HG02981 (cell line): Measurements from ENCODE around the gene ELANE.
"Not testable (repeated sequence)": the region's sequence is repeated elsewhere in the genome, so short reads cannot be mapped to it uniquely, and the experiment has no call there.

Experiments
- ATAC-seq: cut with Tn5 transposase; IDR thresholded peaks from one replicate; pipeline ENCODE4 v1.9.1; 2021; ENCODE audit warnings: mild to moderate bottlenecking, moderate library complexity; ENCODE audit not compliant: unreplicated experiment

The ELANE gene

DNA sequence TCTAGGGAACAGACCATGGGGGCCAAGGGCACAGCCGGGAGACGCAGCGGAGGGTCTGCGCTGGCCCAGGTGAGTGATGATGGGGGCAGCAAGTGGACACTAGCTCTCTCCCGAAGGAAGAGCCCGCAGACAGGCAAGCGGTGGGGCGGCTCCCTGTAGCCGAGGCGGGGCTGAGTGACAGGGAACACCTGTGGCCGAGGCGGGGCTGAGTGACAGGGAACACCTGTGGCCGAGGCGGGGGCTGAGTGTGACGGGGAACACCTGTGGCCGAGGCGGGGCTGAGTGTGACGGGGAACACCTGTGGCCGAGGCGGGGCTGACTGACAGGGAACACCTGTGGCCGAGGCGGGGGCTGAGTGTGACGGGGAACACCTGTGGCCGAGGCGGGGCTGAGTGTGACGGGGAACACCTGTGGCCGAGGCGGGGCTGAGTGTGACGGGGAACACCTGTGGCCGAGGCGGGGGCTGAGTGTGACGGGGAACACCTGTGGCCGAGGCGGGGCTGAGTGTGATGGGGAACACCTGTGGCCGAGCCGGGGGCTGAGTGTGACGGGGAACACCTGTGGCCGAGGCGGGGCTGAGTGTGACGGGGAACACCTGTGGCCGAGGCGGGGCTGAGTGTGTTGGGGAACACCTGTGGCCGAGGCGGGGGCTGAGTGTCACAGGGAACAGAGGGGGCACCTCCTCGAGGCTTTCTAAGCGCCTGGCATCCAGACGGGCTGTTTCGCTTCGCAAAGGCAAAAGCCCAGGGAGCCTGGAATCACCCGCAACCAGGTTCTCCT is 39.5 kb downstream of the ELANE start:
- ATAC-seq = not testable (repeated sequence)

DNA sequence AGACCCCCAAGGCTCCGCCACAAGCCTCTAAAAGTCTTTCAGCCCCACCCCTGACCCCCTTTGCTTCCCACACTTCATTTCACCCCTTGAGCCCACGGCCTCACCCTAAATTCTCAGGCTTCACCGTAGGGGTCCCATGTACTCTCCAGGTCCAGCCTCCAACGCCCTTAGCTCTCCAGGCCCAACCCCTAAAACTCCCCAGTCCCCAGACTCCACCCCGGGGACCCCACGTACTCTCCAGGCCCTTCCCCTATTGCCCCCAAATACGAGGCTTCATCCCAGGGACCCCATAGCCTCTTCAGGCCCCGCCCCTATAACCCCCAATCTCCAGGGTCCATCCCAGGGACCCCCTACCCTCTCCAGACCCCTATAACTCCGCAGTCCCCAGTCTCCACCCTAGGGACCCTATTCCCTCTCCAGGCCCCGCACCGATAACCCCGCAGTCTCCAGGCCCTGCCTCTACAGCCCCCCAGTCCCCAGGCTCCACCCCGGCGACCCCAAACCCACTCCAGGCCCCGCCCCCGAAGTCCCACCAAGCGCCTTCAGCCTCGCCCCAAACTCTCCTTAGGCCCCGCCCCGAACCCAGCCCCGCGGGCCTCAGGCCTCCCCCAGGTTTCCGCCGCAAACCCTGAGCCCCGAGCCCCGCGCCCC is 40.3 kb downstream of the ELANE start:
- no peak for ATAC-seq

DNA sequence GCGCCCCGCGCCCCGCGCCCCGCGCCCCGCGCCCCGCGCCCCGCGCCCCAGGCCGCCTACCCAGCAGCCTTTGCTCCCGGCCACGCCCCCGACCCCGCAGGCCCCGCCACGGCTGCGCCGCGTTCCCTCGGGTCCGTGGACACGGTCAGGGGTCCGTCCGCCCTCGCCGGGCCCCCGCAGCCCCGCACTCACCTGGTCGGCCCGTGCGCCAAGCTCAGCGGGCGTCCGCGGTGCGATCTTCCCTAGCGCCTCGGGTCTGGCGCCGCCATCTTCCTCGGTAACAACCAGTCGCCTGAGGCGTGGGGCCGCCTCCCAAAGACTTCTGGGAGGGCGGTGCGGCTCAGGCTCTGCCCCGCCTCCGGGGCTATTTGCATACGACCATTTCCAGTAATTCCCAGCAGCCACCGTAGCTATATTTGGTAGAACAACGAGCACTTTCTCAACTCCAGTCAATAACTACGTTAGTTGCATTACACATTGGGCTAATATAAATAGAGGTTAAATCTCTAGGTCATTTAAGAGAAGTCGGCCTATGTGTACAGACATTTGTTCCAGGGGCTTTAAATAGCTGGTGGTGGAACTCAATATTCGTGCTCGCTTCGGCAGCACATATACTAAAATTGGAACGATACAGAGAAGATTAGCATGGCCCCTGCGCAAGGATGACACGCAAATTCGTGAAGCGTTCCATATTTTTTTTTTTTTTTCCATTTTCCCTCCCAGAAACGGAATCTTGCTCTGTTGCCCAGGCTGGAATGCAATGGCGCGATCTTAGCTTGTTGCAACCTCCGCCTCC is 41.0 kb downstream of the ELANE start, which contains the start of the genes MED16 and RNU6-9:
MED16 (minus strand) TSS at position 294 of the 796 bp plus-strand sequence. CDS start 2,056 bp downstream, outside the sequence.
RNU6-9 (plus strand) TSS at position 591 of the 796 bp plus-strand sequence.
- ATAC-seq = peak; percentile 81

DNA sequence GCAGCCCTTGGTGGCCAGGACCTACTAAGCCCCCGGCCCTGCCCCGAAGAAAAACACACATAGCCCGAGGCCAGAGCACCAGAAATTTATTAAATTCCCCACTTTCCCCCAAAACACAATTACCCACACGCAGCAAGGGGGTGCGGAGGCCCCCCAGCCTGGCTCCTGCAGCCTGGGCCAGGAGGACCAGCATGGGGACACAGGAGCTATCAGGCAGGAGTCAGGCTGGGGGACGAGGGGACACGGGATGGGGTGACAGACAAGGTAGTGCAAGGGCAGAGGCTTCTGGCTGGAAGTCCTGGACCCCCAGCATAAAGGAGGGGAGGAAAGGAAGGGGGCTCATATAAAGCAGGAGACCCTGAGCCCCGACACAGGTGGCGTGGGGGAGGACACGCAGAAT is 44.3 kb downstream of the ELANE start:
- no peak for ATAC-seq

DNA sequence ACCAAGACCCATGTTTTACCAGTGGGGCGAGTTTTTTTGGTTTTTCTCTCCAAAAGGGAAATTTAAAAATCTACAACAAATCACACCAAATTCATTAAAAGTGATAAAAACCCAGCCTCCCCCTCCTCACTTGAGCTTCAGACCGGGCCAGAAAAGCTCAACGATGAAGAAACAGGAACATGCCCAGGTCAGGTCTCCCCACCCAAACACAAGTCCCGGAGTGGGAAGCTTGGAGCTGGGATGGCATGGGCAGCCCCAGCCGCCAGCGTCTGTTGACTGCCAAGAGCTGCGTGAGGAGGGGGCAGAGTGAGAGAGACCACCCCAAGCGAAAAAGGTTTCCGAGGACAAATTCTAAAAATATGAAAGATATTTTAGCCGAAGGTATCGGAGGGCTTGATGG is 44.9 kb downstream of the ELANE start:
- ATAC-seq = no peak

DNA sequence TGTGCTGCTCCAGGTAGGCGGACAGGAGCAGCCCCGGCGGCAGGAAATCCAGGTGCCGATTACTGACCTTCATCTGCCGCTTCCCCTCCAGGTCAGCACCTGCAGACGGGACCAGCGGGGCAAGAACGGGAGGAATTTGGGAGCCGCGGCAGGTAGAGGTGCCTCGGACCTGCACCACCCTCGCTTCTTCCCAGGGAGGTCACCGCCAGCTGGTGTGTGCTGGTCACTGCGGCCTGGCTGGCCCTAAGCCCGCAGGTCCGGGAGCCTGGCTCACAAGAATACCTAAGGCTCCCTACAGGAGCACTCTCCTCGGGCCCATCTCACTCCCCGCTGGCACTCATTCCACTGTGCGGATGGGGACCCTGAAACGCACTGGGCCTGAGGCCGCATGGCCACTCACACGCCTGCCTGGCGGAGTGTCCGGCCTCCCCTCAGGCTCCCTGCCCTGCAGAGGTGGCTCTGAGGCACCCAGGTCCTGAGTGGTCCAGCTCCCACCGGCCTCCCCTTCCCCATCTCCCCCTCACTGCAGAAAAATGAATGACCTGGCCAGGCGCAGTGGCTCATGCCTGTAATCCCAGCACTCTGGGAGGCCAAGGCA is 45.4 kb downstream of the ELANE start:
- ATAC-seq = no peak

DNA sequence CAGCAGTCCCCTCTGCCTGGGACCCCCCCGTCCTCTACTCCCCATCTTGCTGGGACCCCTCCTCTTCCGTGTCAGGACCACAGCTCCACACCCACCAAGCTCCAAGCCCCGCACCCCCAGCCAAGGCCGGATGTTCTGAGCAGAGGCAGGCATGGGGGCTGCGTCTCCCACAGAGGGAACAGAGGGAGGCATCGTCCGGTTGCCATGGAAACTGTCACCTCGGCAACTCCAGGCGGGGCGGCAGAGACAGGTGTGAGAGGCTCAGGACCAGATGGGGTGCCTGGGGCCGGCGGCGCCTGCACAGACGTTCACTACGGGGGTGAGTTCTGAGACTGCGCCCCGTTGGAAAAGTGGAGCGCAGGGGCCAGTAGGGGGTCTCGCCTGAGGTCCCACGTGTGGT is 46.6 kb downstream of the ELANE start:
- ATAC-seq = no peak

DNA sequence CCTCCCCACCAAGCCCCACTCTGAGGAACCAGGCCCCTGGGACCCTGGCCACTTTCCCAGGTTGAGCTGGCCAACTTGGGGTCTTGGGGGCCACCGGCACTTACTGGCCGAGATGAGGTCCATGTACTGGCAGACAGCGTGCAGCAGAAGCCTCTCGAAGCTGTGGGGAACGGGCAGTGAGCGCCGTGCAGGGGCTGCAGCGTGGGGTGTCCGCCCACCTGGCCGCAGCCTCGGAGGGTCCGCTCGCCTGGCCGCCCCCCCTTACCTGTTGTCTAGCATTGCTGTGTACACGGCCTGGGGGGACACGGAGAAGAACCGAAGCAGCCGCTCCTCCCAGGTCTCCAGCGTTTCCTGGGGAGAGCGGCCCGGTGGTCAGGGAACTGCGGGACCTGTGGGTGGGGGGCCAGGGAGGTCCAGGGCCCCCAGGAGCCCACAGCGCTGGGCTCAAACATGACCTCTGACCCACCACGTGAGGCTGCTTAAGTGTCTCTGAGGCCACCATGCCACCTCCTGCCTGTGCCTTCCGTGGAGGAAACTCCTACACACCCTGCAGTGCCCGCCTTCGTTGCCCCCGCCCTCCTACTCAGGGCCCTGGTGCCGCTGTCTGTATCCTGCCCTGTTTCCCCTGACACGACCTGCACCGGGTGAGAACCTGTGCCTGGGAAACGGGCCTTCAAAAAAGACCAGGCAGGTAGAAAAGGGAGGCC is 47.4 kb downstream of the ELANE start:
- ATAC-seq = no peak

DNA sequence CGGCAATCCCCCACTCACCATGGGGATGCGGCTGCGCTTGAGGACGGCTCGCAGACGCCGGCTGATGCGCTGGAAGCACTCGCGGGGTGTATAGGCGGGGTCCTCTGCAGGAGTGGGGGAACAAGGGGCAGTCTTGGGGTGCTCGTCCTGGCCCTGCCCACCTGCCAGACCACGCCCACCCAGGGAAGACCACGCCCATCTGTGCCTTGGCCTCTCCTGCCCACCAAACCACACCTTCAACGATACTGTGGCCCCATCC is 47.9 kb downstream of the ELANE start:
- no peak for ATAC-seq

DNA sequence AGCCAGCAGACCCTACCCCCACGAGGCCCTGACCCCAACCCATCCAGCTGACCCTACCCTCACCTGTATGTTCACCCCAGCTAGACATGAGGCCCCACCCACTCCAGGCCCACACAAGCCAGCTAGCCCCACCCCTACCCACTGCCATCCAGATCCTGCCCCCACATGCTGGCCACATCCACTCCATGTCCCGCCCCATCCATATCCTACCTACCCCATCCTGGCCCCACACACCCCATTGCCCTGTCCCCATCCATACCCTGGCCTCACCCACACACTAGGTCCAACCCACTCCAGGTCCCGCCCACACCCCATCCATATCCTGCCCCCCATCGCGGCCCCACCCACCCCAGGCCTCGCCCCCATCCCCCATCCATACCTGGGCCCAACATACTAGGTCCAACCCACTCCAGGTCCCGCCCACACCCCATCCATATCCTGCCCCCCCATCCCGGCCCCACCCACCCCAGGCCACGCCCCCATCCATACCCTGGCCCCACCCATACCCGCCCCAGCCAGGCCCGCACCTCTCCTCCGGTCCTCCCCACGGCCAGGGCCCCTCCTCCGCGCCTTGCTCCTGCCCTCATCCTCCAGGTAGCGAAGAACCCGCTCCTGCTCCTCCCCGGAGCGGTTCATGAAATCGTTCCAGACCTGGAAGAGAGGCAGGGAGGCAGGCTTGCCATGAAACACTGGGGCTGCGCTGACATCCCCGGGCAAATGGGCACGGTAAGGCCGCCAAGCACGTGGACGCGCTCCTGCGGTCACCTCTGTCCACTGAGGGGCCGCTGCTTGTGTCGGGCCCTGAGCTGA is 48.4 kb downstream of the ELANE start:
- no peak for ATAC-seq

DNA sequence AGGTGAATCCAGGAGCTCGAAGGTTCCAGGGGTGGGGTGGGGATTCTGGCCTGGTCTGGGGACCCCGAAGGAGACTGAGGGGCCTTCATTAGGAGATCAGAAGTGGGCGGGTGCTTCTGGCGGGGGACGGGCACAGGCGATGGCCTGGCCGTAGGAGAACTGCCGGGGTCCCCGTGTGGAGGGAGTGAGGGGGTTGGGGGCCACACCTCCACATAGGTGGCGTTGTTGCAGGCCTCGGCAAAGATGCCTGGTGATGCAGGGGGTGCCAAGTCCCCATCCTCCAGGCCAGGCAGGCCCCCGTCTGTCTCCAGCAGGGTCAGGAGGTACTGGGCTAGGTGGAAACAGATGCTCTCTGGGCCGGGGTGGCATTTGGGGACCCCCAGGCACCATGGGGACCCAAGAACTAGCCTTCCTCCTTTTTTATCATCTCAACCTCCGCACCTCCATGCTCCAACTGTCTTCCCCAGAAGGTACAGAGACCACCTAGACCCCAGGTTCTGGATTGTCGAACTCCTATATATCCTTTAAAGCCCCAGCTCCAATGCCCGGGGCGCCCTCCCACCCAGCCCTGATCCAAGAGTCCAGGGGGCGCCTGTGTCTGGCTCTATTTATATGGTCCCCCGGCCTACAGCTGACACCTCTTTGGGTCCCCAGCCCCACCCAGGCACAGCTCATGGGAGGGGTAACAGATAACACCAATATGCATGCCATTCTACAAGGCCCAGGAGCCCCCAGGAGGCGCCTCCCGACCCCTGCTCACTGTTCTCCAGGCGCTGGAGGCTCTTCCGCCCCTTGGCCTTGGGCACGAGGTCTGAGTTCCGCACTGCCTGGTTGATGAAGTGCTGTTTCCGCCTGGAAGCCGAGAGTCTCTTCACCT is 49.4 kb downstream of the ELANE start:
- no peak for ATAC-seq

DNA sequence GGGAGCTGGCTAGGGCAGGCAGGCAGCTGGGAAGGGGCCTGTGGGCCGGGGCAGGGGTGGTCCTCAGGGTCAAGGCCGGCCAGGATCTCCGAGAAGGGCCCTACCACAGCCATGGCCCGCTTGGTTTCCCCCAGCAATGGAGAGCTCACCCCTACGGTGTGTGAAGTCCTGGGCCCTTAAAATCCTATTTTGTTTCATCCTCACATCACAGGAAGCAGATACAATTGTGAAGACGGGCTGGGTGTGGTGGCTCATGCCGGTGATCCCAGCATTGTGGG is 49.9 kb downstream of the ELANE start:
- no peak for ATAC-seq

DNA sequence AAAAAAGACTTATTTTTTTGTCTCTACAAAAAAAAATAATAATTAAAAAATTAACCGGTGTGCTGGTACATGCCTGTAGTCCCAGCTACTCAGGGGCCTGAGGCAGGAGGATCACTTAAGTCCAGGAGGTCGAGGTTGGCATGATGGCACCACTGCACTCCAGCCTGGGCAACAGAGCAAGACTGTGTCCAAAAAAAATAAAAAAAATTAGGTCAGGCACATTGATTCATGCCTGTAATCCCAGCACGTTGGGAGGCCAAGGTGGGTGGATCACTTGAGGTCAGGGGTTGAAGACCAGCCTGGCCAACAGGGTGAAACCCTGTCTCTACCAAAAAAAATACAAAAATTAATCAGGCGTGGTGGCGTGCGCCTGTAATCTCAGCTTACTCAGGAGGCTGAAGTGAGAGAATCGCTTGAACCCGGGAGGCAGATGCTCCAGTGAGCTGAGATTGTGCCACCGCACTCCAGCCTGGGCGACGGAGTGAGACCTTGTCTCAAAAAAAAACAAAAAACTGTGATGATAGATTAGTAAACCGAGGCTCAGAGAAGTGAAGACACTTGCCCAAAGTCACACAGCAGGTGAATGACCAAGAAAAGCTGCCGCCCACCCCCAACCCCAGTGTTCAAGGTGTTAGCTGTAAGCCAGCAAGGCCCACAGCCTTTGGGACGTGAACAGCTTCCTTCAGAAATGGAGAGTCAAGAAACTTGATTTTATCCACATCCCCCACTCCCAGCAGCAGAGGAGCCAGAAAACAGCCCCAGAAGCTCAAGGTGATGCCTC is 50.5 kb downstream of the ELANE start:
- no peak for ATAC-seq

DNA sequence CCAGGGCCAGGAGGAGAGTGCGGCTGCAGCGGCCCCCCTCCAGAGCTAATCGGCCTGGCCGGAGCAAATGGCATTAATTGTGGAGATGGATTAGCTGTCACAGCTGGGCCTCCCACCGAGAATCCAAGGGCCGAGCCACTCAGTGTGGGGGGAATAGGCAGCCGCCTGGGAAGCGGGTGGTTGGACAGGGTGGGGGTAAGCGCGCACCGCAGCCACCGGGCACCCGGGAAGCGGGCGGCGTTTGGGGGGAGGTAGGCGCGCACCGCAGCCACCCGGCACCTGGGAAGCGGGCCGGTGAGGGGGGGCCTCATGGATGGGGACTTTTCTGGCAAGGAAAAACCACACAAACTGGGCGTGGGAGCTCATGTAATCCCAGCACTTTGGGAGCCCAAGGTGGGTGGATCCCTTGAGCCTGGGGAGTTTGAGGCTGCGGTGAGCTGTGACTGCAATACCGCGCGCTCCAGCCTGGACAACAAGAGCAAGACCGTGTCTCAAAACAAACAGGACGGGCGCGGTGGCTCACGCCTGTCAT is 51.2 kb downstream of the ELANE start:
- ATAC-seq = no peak

DNA sequence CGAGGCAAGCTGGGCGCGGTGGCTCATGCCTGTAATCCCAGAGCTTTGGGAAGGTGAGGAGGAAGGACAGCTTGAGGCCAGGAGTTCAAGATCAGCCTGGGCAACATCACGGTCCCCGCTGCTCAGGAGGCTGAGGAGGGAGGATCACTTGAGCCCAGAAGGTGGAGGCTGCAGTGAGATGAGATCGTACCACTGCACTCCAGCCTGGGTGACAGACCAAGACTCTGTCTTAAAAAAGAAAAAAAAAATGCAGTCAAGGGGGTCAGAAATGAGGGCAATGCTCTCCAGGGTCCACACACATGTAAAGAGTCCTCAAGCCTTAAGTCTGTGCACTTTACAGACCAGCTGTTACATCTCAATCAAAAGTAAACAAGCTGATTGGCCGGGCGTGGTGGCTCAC is 52.4 kb downstream of the ELANE start:
- no peak for ATAC-seq
